GM19023 (cell line): ENCODE measurements around the gene ANTXR2.

ENCODE experiments used
- ATAC-seq: cut with Tn5 transposase; IDR thresholded peaks from one replicate; pipeline ENCODE4 v1.9.1; 2021; ENCODE audit warnings: mild to moderate bottlenecking, moderate library complexity; ENCODE audit not compliant: unreplicated experiment

Gene ANTXR2

GRCh38 chr4:80092847-80093246, 19.8 kb upstream of the ANTXR2 start:
- no peak for ATAC-seq

- ATAC-seq, result no peak
These were observed 19.1 kb upstream of the ANTXR2 start for GRCh38 chr4:80092088-80092487.

- no peak for ATAC-seq
These were observed 18.7 kb upstream of the ANTXR2 start for GRCh38 chr4:80091688-80092087.

- ATAC-seq, result no peak
These were observed 18.2 kb upstream of the ANTXR2 start for GRCh38 chr4:80091184-80091583.

GRCh38 chr4:80090090-80090489, 17.1 kb upstream of the ANTXR2 start:
- ATAC-seq, result no peak

- ATAC-seq, result no peak
These were observed 15.4 kb upstream of the ANTXR2 start for GRCh38 chr4:80088471-80088870.

GRCh38 chr4:80086296-80086695, 13.3 kb upstream of the ANTXR2 start:
- ATAC-seq, result no peak

GRCh38 chr4:80085081-80085480, 12.1 kb upstream of the ANTXR2 start:
- no peak for ATAC-seq

- ATAC-seq, result no peak
These were observed 9.7 kb upstream of the ANTXR2 start for GRCh38 chr4:80082693-80083092.

- no peak for ATAC-seq
These were observed 8.5 kb upstream of the ANTXR2 start for GRCh38 chr4:80081566-80081965.

GRCh38 chr4:80079255-80079923, 6.4 kb upstream of the ANTXR2 start:
- no peak for ATAC-seq

- ATAC-seq, result no peak
These were observed 5.5 kb upstream of the ANTXR2 start for GRCh38 chr4:80078346-80079092.

- ATAC-seq, result no peak
These were observed 4.6 kb upstream of the ANTXR2 start for GRCh38 chr4:80077639-80078038.

GRCh38 chr4:80076681-80077080, 3.7 kb upstream of the ANTXR2 start:
- ATAC-seq, result no peak

- no peak for ATAC-seq
These were observed 3.1 kb upstream of the ANTXR2 start for GRCh38 chr4:80075995-80076675.

- no peak for ATAC-seq
These were observed 1.6 kb upstream of the ANTXR2 start for GRCh38 chr4:80074651-80075050.

- no peak for ATAC-seq
These were observed 1.0 kb upstream of the ANTXR2 start for GRCh38 chr4:80074069-80074468.

GRCh38 chr4:80073473-80074008, 512 bp upstream of the ANTXR2 start:
- peak; percentile 49 for ATAC-seq

GRCh38 chr4:80072228-80072743, 743 bp downstream of the ANTXR2 start:
- peak; percentile 35 for ATAC-seq

- no peak for ATAC-seq
These were observed 1.3 kb downstream of the ANTXR2 start for GRCh38 chr4:80071604-80072227.
